Measurements from ENCODE around the gene TRABD2B.

TRABD2B gene

DNA sequence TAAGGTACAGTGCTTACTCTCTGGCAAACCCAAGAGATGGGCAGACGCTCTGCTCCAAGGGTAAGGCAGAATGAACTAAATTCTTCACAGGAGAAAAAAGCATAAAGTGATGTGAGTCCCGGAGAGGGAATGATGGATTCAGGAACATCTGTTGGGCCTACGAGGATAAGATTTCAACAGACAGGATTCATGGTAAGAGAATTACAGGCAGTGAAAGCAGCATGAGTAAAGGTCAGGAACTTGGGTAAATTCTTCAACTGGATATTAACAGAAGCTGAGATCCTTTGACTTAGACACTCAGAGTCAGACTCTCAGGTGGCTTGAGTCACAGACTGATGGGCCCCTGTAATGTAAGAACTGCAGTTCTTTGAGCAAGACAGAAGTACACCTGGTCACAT, 152.6 kb downstream of the TRABD2B start:
- no peak for DNase-seq

DNA sequence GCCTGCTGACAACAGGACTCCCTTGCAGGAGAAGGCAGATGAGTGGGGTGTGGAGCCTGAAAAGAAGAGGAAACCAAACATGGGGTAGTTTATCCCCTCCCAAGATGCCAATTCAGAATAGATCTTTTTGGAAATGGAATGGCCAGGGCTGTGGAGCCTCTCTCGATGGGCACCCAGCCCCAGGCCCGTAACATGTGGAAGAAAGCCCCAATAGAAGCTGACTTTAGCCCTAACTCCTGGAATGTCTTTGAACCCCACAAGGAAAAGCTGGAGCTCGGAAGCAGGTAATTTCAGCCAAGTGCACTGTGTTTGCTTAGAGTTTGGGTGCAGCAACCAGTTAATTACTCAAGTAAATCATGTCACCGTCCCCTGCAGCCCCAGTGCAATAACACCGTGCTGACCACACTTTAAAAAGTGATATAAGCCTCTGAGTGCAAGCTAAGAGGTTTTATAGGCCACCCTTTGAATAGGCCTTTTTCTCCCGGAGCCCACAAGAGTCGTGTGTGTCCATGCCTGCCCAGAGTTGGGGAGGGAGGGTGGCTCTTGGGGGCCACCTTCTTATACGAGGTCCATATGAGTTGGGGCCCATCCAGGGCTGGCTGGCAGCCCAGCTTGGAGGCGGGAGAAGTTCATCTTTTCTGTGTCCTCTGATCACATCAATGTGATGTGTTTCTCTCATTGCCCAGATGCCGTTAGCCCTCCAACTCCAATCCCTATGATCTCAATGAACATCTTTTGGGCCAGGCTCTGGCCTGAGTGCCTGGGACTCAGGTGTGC, 153.2 kb downstream of the TRABD2B start:
- no peak for DNase-seq

DNA sequence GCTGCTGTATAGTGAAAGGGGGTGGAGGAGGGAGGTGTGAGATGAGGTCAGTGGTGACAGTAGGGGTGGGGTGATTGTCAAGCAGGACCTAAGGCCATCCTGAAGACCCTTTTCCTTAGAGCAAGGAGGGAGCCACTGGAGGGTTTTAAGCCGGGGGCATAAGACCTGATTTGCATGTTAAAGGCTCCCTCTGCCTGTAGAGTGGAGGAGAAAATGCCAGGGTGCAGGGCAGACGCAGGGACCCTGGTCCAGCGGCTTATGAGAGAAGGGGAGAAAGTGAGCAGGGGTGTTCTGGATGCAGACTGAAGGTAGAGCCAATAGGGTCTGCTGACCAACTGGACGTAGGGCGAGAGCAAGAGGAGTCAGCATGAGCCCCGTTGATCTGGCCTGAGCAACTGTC, 154.1 kb downstream of the TRABD2B start:
- DNase-seq, result no peak

DNA sequence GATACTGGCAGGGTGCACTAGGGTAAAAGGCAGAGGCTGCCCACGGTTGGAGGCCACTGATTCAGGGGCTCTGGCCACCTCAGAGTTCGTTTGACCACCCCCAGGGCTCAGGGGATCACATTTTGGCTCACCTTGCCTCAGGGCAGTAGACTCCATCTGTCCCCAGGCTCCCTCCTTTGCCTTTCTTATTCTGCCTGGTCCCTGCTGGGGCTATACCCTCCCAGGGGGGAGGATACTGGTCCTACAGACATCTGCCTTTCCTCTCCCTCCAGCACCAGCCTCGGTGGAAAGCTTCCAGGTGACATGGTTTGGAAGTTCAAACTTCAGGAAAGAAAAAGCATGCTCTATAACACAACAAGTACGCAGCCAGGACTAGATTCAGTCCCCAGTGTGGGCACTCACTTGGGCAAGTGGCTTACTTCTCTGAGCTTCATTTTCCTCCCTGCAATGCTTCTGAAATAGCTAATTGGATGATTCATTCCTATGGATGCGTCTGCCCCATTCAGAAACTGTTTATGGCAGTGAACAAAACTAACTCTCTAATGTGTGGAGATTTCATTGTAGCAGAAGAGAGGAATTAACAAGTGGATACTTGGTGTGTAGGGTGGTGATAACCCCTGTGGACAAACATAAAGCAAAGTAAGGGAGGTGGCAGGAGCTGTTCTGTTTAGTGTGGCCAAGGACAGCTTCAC, 154.8 kb downstream of the TRABD2B start:
- peak; percentile 25 for DNase-seq

DNA sequence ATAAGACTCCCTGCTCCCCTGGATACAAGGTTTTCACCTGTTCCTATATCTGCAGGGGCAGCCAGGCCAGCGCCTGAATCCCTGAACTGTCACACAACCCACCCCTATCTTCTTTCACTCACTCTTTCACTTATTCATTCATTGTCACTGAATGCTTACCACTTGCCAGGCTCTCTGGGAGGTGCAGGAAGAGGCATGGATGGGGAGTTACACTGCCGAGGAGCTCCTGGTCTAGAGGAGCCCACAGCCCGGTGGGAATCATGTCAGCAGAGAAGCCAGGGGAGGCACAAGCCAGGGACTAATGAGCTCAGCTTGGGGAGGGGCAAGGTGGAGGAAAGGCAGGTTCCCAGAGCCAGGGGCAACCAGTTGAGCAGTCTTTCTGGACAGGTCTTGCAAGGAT, 155.8 kb downstream of the TRABD2B start:
- no peak for DNase-seq

DNA sequence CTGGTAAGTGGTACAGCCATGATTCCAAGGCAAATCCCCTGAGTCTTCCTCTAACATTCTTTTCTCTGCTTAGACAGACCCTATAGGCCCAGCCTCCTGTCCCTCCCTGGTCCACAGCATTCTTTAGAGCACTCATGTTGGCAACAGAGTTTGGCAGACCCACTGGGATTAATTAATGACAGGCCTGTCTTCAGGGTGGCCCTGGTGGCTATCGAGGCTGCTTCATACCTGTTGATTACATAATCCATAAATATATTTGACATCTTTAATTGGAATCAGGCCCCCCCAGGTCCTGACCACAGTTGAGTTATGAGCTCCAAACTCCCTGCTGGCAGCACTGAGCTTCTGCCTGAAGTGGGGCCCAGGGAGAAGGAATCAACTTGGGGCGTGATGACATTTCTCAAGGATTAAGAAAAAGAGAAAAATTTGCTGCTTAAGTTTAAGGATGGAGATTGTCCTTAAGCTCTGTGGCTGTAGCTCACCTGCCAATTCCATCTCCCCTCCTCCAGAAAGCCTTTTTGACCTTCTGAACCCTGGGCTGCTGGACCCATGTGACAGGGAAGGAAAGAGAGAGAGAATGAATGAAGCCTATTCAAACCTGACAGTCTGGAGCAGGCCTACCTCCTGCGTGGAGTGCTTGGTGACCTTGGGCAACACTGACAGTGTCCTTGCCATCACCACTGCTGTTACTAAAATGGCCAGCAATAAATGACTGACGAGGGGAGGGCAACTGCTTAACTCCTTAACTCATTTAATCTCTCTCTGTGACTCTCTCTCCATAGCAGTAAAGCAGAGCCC, 156.6 kb downstream of the TRABD2B start:
- peak; percentile 86 for DNase-seq

DNA sequence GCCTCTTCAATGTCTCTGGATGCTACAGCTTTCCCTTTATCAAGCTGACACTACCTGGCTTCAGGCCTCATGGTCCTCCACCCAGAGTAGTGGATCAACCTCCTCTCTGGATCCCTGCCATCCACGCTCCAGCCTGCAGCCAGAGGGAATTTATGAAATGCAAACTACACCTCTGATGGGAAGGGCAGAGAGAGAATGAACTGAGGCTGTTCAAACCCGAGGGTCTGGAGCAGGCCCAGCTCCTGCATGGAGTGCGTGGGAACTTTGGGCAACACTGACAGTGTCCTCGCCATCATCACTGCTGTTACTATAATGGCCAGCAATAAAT, 157.8 kb downstream of the TRABD2B start:
- DNase-seq, result no peak

DNA sequence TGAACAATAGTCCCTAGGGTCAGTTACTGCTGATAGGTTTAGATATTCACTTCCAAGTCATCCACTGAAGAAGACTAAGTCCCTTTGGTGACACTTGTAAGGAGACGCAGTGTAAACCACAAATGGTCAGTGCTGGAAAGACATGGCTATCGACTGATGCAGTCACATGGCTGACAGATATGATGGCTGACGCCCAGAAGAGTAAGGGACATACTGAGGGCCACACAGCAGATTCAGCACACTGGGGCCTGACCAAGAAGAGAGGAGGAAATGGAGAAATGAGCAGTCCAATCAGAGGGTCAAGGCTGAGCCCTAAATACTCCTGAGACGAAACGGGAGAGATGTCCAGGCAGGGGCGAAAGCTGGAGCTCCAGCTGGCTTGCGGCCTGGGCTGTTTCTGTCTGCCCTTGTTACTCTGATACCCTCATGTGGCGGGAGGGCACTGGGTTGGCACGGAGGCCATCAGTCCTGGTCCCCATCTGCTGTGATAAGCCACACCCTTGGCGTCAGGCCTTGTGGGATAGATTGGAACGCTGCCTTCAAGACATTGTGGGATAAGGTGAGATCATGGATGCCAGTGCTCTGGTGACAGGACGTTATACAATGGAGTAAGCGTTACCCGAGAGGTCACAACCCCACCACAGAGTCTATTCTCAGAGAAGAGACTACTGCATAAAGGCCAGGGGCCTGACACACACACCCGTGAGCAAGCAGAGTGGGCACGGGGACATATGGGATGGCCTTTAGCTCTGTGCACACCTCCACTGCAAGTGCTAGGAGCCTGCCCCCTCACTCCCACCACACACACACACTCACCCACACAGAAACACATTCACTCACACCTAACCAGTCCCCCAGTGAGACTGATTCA, 158.4 kb downstream of the TRABD2B start:
- DNase-seq, result no peak

DNA sequence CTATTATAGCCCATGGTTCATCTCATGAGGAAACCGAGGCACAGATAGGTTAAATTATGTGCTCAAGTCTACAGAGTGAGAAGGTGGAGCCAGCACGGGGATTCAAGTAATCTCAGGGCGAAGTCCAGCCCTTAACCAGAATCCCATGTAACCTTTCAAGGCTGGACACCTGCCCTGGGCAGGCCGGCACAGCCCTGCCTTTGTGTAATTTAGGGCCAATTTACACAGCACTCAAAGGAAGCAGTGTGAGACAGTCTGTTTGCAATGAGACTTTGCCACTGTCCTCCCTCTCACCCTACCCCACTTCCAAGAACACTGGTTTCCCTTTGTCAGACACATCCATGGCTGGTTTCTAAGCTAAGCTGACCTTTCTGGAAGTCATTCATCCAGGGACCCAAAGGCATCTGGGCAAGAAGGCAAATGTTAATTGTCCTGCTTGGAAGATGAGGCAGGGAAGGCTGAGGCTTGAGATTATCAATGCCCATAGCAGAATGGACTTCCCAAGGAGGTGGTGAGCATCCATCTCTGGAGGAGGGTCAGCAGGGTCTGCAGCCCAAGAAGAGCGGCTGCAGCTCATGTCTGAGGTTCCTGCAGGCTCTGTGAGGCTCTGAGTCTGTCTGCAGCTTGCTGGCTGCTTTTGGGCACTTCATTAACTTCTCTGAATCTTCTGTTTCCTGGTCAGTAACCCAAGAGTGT, 159.2 kb downstream of the TRABD2B start:
- no peak for DNase-seq

DNA sequence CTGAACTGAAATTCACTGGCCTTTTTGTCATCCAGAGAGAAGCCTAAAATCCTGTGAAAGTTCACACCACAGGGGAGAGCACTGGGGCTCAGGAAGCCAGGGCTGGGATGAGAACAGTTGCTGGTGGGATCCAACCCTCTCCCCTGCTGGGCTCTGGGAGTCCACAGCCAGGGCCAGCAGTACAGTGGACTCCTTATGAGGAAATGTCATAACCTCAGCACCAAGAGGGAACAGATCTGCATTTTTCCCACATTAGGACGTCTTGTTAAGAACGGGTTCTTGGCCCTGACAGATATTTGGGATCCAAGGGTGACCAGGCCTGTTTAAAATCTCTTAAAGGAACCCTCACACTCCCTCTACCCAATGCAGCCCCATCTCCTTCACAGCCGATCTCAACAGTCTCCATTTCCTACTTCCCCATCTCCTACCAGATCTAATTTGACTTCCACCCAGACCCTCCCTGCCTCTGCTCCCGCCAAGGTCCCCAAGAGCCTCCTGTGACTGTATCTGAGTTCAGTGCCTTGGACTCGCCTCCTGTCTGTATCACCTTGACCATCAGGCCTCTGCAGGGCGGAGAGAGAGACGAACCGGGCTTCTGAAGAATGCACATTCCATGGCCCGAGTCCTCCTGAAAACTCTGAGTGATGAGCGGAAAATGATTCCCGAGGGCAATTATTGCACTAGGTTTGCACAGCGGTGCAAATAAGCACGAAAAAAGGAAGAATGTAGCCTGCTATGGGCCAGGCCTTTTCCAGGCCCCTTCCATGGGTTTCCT, 159.9 kb downstream of the TRABD2B start:
- no peak for DNase-seq

DNA sequence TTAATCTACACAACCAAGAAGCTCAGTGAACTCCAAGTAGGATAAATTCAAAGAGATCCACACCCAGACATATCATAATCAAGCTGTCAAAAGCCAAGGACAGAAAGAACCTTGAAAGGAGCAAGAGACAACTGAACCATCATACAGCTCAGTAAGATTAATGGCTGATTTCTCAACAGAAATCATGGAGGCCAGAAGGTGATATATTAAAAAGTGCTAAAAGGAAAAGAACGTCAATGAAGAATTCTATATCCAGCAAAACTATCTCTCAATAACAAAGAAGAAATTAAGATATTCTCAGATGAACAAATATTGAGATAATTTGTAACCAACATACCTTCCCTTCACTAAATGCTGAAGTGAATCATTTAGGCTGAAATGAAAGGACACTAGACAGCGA, 161.8 kb downstream of the TRABD2B start:
- DNase-seq, result no peak

DNA sequence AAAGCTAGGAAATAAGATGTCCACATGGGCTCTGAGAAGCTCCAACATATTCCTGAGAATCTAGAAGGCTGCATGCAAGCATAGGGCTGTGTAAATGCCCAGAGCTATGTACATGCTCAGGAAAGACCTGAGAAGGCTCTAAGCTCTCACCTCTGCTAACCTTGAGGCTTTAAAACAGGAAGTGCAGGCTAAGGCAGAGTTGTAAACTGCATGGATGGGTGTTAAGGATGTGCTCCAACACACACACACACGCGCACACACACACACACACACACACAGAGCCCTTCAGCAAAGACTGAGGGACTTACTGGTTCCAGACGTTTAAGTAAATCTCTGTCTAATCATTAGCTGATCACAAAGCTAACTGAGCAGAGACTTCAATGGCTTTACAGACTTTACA, 162.9 kb downstream of the TRABD2B start:
- DNase-seq, result no peak

DNA sequence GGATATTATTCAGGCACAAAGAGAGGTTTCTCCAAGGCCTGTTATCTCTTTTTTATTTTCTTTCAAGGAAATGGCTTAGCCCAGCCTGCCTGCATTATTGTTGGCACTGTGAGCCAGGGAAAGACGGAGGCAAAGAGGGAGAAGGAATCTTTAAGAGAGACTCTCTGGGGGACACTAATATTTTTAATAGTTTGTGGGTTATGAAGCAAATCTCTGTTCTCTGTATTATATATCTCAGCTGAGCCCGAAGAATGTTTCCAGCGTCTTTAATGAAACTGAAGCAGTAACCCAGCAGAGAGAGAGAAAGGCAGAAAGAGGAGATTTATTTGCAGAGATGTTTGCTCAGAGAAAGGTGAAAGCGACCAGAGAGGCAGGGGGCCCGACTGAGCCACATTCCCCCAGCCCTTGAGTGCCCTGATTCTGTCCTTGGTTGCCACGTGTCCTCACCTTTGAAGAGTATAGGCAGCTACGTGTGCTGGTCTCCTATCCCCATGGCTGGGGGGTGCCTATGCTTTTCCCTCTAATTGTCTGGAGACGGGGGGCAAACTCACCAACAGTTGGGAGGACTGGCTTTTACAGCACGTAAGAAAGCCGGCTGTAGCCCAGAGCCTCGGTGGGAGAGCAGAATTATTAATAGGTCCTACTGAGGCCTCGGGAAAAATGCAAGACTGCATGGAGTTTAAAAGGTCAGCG, 166.4 kb downstream of the TRABD2B start:
- DNase-seq, result no peak

DNA sequence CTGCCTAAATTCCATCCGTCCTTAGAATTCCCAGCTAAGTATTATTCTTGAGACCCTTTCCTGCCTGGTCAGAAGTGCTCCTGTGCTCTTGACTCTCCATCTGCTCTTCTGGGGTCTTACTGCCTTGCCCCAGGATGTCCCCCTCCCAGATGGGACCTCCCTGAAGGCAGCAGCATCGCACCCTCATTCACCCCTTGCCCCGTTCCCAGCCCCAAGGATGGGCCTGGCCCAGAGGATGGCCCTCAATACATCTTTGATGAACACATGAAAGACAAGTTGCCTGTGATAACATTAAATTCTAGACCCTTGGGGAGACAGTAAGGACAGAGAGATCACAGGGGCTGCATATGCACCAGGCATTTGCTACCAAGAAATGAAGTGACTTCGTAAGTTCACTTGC, 167.2 kb downstream of the TRABD2B start:
- no peak for DNase-seq

DNA sequence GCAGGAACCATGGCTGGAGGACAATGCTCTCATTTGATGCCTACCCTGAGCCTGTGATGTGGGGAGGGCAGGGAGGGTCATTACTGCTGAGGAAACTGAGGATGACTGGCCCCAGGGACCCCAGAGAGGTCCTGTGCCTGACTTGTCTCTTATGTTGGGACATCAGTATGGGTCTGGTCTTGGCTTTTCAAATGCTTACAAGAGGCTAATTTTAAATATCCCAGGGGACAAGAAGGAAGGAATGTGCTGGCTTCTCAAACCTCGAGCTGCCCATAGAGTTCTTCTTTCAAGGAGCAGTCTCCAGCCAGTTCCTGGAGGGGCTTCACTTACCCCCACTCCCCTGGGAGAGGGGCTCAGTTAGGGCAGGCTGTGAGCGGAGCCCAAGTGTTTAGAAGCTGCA, 168.2 kb downstream of the TRABD2B start:
- DNase-seq, result no peak

DNA sequence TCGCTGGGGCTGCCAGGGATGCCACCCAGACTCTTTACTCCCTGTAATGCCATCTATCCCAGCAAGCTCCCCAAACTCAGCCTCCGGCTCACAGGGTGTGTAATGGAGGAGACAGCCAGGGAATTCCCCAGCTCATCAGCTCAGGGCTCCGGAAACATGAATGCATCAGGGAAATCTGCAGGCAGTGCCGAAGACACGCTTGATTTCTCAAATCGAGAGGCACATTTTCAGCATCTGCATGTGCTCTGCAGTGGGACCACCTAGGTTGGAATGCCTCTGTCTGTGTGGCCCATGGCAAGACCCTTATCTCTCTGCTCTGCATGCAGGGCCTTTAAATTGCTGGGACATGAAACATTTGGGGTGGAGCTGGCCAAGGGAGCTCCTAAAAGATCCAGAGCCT, 170.1 kb downstream of the TRABD2B start:
- peak; percentile 17 for DNase-seq

DNA sequence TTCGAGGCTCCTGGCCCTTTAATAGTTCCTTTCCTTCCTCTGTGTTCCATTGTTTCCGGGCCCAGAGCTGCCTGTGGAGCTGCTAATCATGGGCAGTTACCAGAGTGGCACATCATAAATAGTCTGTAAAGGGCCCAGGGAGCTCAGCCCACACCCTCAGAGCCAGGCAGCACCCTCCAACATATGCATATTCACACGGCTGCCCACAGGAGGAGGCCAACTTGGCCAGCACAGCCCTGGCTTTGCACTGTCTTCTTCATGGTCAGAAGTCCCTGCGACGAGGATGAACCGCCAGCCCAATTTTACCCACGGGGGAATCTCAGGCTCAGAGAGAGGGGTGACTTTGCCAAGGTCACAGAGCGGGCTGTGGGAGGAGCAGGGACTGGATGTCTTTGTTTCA, 172.5 kb downstream of the TRABD2B start:
- DNase-seq, result no peak

DNA sequence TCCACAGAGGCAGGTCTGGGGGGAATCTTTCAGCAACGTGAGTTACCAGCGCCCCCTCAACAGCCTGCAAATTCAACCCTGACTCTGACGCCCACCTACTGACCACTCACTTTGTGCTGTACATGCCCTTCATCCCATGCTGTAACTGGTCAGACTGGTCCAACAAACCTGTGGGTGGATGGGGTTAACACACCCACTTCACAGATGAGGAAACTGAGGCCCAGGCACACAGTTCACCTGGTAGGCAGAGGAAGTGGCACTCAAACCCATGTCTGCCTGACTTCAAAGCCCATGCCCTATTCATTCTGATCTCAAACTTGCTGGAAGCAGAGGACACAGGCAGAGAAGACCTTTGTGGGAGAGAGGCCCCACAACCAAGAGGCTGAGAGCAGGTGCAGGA, 172.9 kb downstream of the TRABD2B start:
- no peak for DNase-seq

DNA sequence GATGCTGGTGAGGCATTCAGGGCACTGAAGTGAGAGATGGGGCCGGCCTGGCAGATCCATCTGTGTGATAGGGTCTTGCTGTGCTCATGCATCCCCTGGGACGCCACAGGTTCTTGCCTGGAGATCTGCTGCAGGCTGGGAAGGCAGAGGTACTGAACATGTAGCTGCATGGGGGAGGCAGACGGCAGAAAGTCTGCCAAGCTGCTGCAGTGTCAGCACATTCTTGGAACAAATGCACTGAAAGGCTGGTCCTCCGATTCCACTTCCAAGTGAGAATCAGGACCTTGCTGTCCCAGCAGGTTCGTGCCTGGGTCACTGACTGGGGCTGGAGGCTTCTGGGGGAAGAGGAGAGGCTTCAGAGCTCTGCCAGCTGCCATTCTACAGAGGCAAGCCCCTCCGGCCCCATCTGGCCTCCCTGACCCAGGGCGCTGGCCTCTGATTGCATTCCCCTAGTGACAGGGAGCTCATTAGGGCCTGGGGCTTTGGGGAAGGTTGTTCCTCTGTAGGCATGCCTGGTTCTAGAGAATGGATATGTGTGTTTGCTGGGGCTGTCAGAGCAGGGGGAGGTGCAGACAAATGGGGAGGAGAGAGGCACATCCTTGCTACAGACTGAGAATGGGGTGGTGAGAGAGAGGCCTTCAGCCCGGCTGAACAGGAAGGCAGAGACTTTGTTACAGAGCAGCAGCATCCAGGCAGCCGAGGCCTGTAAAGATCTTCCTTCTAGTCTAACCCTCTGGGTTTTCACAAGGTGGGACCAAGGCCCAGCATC, 174.0 kb downstream of the TRABD2B start:
- no peak for DNase-seq

DNA sequence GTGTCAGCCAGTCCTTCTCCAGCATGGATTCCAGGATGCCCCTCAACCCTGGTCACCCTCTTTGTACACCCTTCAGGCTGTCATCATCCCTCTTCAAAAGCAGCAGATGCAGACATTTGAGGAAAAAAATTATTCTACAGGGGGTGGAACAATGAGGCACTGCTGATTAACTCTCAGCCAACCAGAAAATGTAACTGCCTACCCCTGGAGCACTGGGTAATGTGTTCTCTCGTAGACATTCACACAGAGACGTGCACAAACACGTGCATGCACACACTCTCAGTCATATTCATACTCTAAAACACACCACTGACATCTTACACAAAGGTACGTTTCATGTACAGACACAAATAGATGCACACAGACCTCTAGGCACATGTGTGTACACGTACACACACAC, 175.4 kb downstream of the TRABD2B start:
- no peak for DNase-seq
